T-helper 1 cell treated with Interleukin-12 subunit alpha and Interleukin-12 subunit beta and Interleukin-4 antibody, amounts not matched to agents 30 ng/mL and 1 ng/mL, for 36 hours (primary cell): ENCODE results near the gene NFIX. TPM values are rescaled to one million over a fixed set of nuclear protein-coding genes. Genes with fewer than 3 reads are reported as not detected.

Source experiments
- intact Hi-C: fragments of 100-400 bp; cut with micrococcal nuclease; formaldehyde crosslinking; loops from one replicate; pipeline ENCODE4 v1.15.1; 2024
- total RNA-seq: library from RNA; stranded (reverse); gene quantifications from 2 replicates; pipeline ENCODE4 v1.2.3, GENCODE V29; 2022

The NFIX gene
- total RNA-seq, 1 donor from 2014 or later: 0.96 TPM

GRCh38 chr19:13089857-13090507 is 94.7 kb downstream of the NFIX start:
- intact Hi-C loops: loop anchor here (5.0 kb wide), 1 partner anchor 58 kb away; no protein-coding TSS in a partner anchor

DNA sequence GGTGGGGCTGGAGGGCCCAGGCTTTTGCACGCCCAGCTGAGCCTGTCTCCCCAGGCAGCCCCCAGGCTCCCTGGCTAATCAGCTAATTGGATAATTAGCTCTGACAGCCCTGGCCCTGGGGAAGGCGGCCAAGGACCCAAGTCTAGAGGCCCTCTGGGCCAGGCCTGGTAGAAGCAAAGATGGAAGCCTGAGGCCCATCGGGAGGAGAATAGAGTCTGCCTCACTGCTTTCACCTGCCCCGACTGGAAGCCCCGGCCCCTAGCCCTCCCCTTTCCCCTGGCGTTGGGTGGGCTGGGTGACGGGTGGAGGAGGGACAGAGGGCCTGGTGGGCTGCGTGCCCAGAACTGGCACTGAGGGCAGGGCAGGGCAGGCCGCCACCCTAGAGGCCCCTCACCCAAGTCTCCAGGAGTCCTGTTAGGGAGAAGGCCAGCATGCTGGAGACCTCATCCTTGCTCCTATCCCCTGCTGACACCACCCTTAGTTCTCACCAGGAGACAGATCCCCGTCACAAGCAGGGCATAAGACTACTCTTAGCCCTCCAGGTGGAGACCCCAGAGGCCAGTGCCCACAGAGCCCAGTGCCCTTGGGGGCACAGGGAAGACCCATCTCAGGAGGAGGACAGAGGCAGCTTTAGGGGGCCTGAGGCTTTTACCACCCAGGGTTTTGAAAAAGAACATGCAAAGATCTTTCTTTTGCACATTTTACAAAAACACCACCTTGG is 95.4 kb downstream of the NFIX start:
- intact Hi-C loops: loop anchor here (5.0 kb wide), 1 partner anchor 58 kb away; no protein-coding TSS in a partner anchor

GRCh38 chr19:13091400-13092157 is 96.3 kb downstream of the NFIX start:
- intact Hi-C loops: loop anchor here (5.0 kb wide), 1 partner anchor 59 kb away; no protein-coding TSS in a partner anchor

GRCh38 chr19:13092158-13092543 is 96.9 kb downstream of the NFIX start:
- intact Hi-C loops: loop anchor here (5.0 kb wide), 1 partner anchor 60 kb away; no protein-coding TSS in a partner anchor

GRCh38 chr19:13092606-13093235 is 97.4 kb downstream of the NFIX start:
- intact Hi-C loops: loop anchor here (1.0 to 5.0 kb wide), 3 partner anchors 31 to 127 kb away; no protein-coding TSS in a partner anchor

GRCh38 chr19:13093407-13094105 is 98.3 kb downstream of the NFIX start:
- intact Hi-C loops: loop anchor here (1.0 to 5.0 kb wide), 5 partner anchors 32 to 128 kb away; no protein-coding TSS in a partner anchor

DNA sequence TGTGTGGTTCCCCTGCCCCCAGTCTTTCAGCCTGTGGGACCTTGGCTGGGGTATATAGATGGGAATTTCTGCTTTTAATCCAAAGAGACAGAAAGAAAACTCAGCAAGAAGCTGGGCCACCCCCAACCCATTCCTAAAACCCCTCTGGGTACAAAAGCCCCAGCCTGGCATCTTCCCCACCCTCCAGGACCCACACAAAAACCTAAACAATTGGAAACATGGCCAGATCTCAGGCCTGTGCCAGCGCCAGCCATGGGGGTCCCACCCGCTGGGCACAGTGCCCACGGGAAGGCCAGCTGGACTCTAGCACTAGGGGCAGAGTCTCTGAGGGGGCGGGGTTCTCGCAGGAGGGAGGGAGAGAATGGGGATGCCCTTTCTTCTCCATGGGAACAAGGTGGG is 98.8 kb downstream of the NFIX start:
- intact Hi-C loops: loop anchor here (1.0 to 5.0 kb wide), 3 partner anchors 62 to 116 kb away; no protein-coding TSS in a partner anchor

- intact Hi-C loops: loop anchor here (1.0 to 5.0 kb wide), 5 partner anchors 63 to 1673 kb away; partner anchors contain the start of gene MAST1
Measured at GRCh38 chr19:13094771-13095392, 99.6 kb downstream of the NFIX start.

GRCh38 chr19:13095393-13095784 is 100.1 kb downstream of the NFIX start:
- intact Hi-C loops: loop anchor here (5.0 kb wide), 2 partner anchors 258 to 1673 kb away; partner anchors contain the start of gene MAST1

DNA sequence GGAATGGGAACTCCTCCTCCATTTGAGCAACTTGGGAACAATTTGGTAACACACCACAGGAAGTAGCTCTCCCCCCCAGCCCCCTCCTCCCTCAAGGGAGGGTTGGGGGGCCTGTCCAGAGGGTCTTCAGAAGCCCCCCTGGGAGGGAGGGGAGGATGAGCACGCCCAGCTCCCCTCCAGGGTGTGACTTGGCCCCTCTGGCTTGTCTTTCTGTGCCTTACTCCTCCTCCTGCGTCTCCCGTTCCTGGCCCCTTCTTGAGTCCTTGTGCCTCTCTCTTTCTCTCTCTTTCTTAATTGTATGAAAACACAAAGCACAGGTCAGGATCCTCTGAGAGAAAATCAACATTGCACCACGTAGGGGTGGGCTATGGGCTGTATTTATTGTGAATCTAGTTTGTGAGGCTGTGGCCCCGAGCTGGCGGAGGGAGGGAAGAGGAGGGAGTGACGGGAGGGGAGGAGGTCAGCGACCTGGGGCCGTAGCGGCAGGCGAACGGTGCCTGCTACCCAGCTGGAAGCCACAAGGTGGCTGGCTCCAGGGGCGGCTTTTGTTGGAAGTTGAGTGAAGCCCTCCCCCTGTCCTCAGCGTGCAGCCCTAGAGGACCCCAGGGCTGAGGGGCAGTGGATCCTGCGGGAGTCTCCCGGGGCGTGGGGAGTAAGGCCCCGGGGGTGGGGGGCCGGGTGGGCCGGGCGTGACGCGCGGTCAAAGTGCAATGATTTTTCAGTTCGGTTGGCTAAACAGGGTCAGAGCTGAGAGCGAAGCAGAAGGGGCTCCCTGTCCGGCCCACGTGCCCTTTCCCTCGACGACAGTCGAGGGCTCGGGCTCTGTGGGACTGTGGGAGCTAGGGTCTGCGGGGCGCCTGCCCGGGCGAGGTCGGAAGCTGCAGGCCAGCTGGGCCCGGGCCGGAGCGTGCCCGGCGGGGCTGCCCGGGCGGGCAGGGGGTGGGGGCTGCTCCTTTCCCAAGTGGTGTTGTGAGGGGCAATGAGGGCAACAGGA is 101.0 kb downstream of the NFIX start:
- intact Hi-C loops: loop anchor here (2.0 to 5.0 kb wide), 3 partner anchors 83 to 1674 kb away; partner anchors contain the start of gene MAST1

DNA sequence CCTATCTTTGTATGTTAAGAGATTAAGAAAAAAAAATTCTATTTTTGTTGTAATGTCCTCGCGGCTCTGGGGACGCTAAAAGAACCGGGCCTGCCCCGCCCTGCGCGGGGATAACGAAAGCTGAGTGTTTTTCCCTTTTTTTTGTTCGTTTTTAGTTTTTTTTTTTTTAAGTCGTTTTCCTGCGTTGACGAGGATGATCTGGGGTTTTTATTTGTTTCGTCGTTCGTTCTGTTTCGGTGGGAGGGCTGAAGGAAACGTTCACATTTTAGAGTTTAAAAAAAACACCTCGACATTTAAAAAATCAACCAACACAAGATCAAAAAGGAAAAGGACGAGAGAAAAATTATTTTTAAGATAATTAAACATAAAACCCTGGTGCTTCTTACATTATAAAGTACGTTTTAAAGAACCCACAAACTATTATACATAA is 101.8 kb downstream of the NFIX start:
- intact Hi-C loops: loop anchor here (2.0 to 5.0 kb wide), 3 partner anchors 84 to 1675 kb away; partner anchors contain the start of gene MAST1

DNA sequence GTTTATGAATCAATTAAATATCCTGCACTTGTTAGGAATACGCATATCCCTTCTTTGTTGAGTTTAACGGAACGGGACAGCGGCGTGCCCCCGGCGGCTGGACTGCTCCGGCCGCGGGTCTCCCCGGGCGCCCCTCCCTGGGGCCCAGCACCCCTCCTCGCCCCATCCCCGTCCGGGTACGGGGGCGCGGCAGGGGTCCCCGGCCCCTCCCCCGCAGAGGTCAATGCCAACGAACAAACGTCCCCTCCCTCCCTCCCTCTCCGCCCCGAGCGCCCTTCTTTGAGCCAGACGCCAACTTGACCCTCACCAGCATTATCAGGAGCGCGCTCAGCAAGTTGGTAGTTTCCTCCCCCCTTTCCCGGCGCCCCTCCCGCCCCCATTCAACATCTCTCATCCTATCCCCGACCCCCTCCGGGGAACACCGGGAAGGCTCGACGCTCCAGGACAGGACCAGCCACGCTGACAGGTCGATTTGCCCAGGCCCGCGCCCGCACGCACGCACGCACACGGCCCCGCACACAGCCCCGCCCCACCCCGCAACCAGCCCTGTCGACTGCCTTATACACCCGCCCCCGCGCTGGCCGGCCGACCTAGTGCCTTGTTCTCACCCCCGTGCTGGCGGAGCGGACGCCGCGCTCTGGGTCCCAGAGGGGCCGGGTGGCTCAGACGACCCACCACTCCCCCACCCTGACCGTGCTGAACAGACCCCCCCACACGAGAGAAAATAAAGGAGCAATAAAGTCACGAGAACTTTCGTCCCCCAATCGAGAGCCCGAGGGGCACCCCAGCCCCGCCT is 102.4 kb downstream of the NFIX start:
- intact Hi-C loops: loop anchor here (2.0 to 5.0 kb wide), 3 partner anchors 85 to 1675 kb away; partner anchors contain the start of gene MAST1

GRCh38 chr19:13098277-13099072 is 103.2 kb downstream of the NFIX start:
- intact Hi-C loops: loop anchor here (1.0 to 5.0 kb wide), 3 partner anchors 18 to 1676 kb away; partner anchors contain the start of genes MAST1 and TRMT1

DNA sequence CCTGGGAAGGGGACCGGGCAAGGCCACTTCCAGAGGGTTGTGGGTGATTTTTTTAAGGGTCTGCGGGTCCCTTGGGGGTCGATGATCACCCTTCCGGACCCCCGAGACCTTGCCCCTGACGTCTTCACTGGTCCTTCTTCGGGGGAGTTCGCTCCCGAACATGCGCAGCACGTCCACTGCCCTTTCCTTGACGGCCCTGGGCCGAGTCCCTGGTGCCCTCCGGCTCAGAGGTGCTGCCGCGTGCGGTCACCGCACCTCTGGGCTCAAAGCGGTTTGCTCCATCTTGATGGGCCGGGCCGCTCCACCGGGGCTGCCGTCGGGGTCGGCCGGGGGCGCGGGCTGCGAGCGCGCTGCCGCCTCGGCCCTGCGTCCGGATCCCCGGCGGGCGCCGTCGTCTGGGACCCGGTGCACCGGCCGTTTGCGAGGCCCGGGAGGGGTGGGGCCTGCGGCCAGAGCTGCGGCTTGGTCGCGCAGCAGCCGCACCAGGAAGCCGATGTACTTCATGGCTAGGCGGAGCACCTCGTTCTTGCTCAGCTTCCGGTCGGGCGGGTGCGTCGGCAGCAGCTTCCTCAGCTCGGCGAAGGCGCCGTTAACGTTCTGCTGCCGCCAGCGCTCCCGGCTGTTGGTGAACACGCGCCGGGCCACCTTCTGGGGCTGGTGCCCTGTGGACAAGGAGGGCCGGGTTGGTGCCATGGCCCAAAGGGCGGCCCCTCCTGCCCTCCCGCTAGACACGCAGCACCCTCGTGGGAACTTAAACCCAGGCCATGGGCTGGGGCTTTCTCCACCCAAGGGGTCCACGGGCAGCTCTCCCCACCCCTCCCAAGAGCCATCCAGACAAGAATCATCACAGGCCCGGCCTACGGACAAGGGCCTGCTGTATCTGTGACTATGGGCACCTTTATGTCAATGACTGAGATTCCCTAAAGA is 104.1 kb downstream of the NFIX start:
- intact Hi-C loops: loop anchor here (1.0 to 5.0 kb wide), 3 partner anchors 17 to 1677 kb away; partner anchors contain the start of genes MAST1 and TRMT1

GRCh38 chr19:13100031-13100588 is 104.8 kb downstream of the NFIX start:
- intact Hi-C loops: loop anchor here (5.0 kb wide), 1 partner anchor 208 kb away; the partner anchor contains the start of gene GCDH
